Left forelimb (tissue), 1 donor: ENCODE results near the gene CALU.

Experiments
- DNase-seq: peaks from one replicate; pipeline ENCODE4 v3.0.0-alpha.2; 2018; ENCODE audit warnings: low spot score

The CALU gene

GRCh38 chr7:128724743-128725142 lies 14.4 kb upstream of the CALU start:
- DNase-seq, result no peak

- DNase-seq, result no peak
Observed at GRCh38 chr7:128725531-128725930, 13.6 kb upstream of the CALU start.

DNA sequence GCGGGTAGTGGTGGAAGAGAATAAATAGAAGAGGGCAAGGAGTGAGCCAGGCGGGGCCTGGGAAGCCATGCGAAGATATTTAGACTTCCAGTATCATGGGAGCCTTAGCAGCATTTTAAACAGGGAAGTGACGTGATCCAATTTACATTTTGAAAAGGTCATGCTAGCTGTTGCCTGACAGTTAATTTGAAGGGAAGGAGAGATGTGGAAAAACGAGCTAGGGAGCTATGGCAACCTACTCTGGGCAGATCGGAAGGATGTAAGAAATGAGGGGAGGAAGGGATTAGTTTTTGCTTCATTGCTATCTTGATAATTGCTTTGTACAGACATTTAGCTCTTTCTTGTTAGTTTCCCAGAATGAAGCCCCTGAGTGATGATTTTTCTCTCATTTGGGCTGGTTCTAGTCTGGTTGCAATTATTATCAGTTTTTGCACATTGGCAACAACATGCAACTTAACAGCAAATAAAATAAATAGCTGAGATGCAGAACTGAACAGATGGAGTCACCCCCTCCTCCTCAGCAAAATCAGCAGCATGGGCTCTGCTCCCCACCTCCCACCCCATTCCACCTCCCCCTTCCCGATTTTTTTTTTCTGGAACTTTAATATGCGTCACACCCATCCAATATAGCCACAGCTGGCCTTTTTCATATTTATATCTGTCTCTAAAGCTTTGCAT lies 13.0 kb upstream of the CALU start:
- no peak for DNase-seq

GRCh38 chr7:128726737-128727072 lies 12.5 kb upstream of the CALU start:
- no peak for DNase-seq

GRCh38 chr7:128727239-128727638 lies 11.9 kb upstream of the CALU start:
- no peak for DNase-seq

DNA sequence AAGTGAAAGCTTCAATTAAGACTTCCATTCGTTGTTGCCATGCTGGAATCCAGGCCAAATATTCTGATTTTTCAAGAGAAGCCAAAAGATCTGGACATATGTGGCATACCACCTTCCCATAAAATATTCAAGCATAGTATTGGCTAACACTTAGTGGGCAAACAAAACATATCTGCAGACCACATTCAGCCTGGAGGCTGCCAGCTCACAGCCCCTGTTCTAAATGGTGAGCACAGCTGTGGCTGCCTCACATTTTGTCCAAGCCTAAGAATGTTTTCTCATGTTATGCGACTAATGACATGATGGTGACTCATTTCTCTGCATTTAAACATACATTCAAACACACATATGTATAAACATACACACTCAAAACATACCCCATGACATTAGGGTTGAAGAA lies 10.6 kb upstream of the CALU start:
- DNase-seq, result no peak

GRCh38 chr7:128729494-128729893 lies 9.7 kb upstream of the CALU start:
- no peak for DNase-seq

DNA sequence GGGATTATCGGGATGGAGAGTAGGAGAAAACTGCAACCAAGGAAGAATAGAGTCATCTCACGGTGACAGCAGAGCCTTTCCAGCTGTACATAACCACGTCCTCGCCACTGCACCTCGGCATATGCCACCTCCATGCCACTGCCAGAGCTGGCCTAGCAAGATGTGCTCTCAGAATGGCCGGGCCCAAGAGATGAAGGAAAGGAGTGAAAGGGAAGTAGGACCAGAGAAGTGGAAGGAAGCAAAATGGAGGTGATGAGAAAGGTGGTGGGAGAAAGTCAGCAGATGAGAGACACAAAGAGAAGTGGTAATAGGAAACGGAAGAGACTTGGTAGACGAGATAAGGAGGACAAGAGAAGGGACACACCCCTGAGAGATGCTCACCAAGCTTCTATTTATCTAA lies 8.0 kb upstream of the CALU start:
- no peak for DNase-seq

DNA sequence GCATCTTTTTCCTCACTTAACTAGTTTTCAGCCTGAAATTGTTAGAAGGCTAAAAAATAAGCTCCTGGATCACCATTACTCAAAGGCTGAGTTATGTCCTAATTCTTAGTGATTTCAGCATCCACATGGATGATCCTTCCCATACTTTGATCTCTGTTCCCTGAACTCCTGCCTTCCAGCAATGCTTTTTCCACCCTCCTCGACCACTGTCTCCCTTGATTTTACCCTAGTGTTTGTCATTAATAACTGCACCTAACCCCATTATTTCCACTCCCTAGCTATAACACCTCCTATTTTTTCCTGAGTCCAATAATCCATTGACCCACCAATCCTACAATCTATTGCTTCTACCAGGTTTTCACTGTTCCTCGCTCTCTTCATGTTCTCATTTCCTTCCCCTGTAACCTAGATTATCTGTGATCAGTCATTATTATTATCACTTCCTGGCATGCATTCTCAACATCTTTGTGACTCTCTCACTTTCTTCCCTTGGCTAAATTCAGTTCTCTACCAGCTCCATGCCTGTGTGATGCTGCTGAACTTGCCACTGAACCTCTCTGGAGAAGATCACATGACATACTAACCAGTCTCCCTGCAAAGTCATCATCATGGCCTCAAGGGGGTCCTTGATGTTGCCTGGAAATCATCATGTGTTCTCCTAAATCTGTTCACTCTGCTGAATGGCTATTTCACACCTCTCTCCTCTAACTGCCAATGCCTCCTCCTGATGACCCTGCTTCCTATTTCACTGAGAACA lies 6.5 kb upstream of the CALU start:
- no peak for DNase-seq

DNA sequence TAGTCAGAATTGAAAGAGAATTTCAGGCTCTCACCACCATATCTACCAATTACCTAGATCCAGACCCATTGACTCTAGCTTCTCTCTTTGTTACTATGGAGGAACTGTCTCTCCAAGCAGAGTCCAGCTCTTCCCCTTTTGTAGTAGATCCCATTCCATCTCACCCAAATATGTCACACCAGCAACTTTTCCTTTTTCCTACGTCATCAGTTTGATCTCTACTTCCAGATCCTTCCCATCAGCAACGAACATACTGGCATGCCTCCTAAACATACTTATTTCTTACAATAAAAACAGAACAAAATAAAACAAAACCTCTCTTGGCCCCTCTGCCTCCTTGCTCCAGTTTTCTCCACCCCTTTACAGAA lies 5.9 kb upstream of the CALU start:
- DNase-seq, result no peak

GRCh38 chr7:128734890-128735289 lies 4.3 kb upstream of the CALU start:
- no peak for DNase-seq

- DNase-seq, result no peak
Observed at GRCh38 chr7:128735436-128735835, 3.7 kb upstream of the CALU start.

- no peak for DNase-seq
Observed at GRCh38 chr7:128737441-128737840, 1.7 kb upstream of the CALU start.

- DNase-seq, result no peak
Observed at GRCh38 chr7:128737867-128738385, 1.2 kb upstream of the CALU start.

DNA sequence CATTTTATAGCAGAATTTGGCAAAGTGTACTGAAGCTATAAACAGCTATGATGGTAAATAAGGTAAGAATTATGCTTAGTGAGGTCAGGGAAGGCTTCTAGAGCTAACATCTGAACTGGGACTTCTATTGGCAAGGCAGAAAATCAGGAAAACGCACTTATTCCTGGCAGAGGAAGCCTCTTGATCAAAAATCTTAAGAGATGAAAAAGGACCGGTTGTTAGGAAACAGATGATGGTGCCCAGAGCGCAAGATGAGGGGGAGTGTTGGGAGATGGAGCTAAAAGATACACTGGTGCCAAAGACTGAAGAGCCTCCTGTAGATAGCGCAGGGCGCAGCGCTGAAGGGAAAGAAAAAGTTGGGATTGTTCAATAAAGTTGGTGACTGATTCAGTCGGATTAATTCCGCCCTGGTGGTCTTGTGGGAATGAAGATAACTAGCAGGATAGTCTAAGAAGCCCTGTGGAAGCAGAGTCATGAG lies 550 bp upstream of the CALU start:
- no peak for DNase-seq

DNA sequence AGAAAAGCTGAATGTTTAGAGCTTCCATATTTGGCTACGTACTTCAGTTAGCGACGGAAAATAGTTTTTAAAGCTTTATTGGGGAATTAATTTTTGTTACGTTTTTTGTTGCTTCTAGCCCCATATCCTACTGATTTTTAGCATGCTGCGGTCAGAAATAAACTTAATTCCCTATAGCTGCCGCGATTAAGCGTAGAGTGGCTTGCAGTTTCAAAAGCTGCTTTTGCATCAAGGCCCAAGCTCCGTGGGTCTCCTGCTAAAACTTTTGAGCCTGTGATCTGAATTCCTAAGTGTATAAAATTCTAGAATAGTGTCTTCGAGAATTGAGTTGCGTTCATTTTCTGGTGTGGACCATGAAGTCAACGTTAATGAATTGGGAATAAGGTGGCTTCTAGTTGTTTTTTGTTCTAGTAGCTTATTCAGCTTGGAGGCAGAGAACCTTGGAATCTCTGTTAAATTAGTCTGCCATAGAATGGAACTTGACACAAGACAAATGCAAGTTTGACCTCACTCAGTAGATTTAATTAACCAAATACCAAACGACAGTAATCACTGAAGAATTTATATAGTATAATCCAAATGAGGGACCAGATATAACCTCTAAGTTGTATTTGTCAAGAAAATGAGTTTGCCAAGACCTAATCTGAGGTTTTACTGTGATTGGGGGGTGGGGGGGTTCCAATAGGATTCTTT lies 977 bp downstream of the CALU start:
- no peak for DNase-seq

DNA sequence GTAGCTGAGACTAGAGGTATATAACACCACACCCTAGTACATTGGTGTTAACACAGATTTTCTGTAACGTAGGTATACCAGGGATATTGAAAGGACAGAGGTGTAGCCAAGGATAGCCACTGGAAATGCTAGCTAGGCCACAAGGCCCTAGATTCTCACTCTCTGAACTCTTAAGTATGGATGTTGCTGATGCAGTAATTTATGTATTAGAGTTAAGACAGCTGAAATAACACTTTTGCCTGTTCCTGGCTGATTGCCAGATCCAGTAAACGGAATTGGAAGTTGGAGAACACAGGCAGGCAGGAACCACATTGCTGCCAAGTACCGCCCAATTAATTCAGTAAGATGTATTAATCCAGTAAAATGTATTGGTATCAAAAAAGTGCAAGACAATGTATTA lies 1.8 kb downstream of the CALU start:
- DNase-seq, result no peak

GRCh38 chr7:128741491-128741890 lies 2.3 kb downstream of the CALU start:
- no peak for DNase-seq

DNA sequence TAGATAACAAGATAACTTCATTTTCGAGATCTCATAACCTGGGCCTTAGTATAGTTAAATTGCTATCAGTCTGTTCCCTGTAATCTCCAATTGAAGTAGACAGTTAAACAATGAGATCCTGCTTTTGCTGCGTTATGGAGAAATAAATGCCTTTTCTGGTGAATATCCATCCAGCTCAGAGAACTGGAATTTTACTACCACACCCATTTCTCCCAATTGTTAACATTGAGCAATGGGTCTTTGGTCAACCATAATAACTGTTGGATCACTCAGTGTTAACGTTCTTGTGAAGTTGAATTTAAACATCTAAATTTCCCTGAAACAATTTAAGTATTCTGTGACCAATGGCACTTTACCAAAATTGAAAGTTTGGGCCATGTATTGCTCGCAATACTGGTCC lies 3.0 kb downstream of the CALU start:
- no peak for DNase-seq

- no peak for DNase-seq
Observed at GRCh38 chr7:128743112-128743772, 4.1 kb downstream of the CALU start.

GRCh38 chr7:128744366-128744905 lies 5.3 kb downstream of the CALU start:
- DNase-seq, result no peak

- no peak for DNase-seq
Observed at GRCh38 chr7:128745706-128746105, 6.5 kb downstream of the CALU start.
